ENCODE results near the gene OR6B1.
"Not testable (repeated sequence)": the region's sequence is repeated elsewhere in the genome, so short reads cannot be mapped to it uniquely, and the experiment has no call there.

The OR6B1 gene

GRCh38 chr7:144038887-144039286 lies 38.8 kb downstream of the OR6B1 start:
- no peak for DNase-seq (ENCODE audit: low read depth in 2 of 2)

- no peak for DNase-seq (ENCODE audit: low read depth in 2 of 2)
Measured at GRCh38 chr7:144048648-144049047, 48.5 kb downstream of the OR6B1 start, which contains the start of gene OR2A5. Gene OR2A5, plus strand, starts transcription at chr7:144048948. Its CDS starts 1,454 bp downstream, at chr7:144050402.

- no peak for DNase-seq (ENCODE audit: low read depth in 2 of 2)
Measured at GRCh38 chr7:144049491-144049890, 49.4 kb downstream of the OR6B1 start.

- no peak for DNase-seq (ENCODE audit: low read depth in 2 of 2)
Measured at GRCh38 chr7:144050093-144050492, 50.0 kb downstream of the OR6B1 start.

GRCh38 chr7:144050884-144051283 lies 50.8 kb downstream of the OR6B1 start:
- not testable (repeated sequence) for DNase-seq (ENCODE audit: low read depth in 2 of 2)

- DNase-seq (ENCODE audit: low read depth in 2 of 2): no peak
Measured at GRCh38 chr7:144057954-144058353, 57.8 kb downstream of the OR6B1 start.

Data from stimulated activated CD4-positive, alpha-beta T cell treated with anti-CD3 and anti-CD28 coated beads, Interleukin-15, amount 100 ng/mL, for 48 hours (primary cell).